Activated CD4-positive, alpha-beta T cell treated with anti-CD3 and anti-CD28 coated beads, Interleukin-2, amount 10 ng/mL, durations not matched to agents 24 days and 14 days (primary cell): ENCODE data around the gene SNRPE. TPM values are rescaled to one million over a fixed set of nuclear protein-coding genes. Genes with fewer than 3 reads are reported as not detected.

Experiments used
- DNase-seq: peaks from one replicate; pipeline ENCODE4 v3.0.0; 2022
- H3K27ac Mint-ChIP-seq: one replicate; pipeline ENCODE4 v1.8.0; 2022; ENCODE audit warnings: mild to moderate bottlenecking, mixed read lengths
- H3K27me3 Mint-ChIP-seq: one replicate; pipeline ENCODE4 v1.8.0; 2022; ENCODE audit warnings: mixed read lengths
- H3K36me3 Mint-ChIP-seq: one replicate; pipeline ENCODE4 v1.8.0; 2022; ENCODE audit warnings: low read depth, mild to moderate bottlenecking, mixed read lengths
- H3K4me1 Mint-ChIP-seq: one replicate; pipeline ENCODE4 v1.8.0; 2021; ENCODE audit warnings: mixed read lengths
- H3K4me3 Mint-ChIP-seq: one replicate; pipeline ENCODE4 v1.8.0; 2022; ENCODE audit warnings: mild to moderate bottlenecking, moderate library complexity, mixed read lengths
- H3K9me3 Mint-ChIP-seq: one replicate; pipeline ENCODE4 v1.8.0; 2021; ENCODE audit warnings: mixed read lengths
- intact Hi-C: fragments of 100-400 bp; cut with micrococcal nuclease; formaldehyde crosslinking; loops from one replicate; pipeline ENCODE4 v1.15.1; 2023
- total RNA-seq: library from RNA; stranded (reverse); gene quantifications from 2 replicates; pipeline ENCODE4 v1.2.3, GENCODE V29; 2022

The SNRPE gene
- total RNA-seq, 1 donor from 2014 or later = 302 TPM

DNA sequence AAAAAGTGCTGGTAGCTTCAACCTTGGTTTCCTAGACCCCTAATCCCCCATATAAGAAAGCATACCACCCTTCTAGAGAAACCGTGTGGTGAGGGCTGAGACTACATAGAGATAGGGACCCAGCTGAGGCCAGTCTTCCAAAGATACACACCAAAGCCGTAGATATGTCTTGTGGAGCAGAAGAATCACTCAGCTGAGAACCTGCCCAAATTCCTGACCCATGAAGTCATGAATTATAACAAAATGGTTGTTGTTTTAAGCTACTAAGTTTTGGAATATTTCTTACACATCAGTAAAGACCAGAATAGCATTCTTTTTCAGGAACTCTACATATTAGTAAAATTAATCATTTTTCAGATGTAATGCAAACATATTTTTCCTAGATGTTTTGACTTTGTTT, 3.3 kb upstream of the SNRPE start:
- intact Hi-C loops = no loop called here

DNA sequence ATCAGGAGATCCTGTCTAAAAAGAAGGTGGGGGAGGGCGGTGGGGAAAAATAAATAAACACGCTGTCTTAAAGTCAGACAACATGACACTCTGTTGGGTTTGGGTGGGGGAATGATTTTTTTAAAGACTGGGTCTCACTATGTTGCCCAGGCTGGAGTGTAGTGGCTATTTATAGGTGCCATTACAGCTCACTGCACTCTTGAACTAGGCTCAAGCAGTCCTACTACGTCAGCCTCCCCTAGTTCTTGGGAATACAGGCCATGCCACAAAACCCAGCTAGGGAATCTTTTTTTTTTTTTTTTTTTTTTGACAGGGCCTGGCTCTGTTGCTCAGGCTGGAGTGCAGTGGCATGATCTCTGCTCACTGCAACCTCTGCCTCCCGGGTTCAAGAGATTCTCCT, 2.4 kb upstream of the SNRPE start:
- Mint-ChIP-seq H3K4me1 (peaks cover 15% of the 10 kb centered on the region), H3K27ac (no peak overlapping the region), H3K9me3 (no peaks in the 10 kb centered on the region), H3K36me3 (peaks cover 23% of the 10 kb centered on the region), H3K27me3 (no peaks in the 10 kb centered on the region), H3K4me3 (no peak overlapping the region)
- no peak for DNase-seq
- intact Hi-C loops = no loop called here

More for the DNA sequence above, 3.3 kb upstream of the SNRPE start:
- Mint-ChIP-seq H3K36me3 (peaks cover 18% of the 10 kb centered on the region), H3K4me1 (peaks cover 12% of the 10 kb centered on the region), H3K27ac (no peak overlapping the region), H3K9me3 (no peaks in the 10 kb centered on the region), H3K27me3 (no peaks in the 10 kb centered on the region), H3K4me3 (no peak overlapping the region)
- no peak for DNase-seq

DNA sequence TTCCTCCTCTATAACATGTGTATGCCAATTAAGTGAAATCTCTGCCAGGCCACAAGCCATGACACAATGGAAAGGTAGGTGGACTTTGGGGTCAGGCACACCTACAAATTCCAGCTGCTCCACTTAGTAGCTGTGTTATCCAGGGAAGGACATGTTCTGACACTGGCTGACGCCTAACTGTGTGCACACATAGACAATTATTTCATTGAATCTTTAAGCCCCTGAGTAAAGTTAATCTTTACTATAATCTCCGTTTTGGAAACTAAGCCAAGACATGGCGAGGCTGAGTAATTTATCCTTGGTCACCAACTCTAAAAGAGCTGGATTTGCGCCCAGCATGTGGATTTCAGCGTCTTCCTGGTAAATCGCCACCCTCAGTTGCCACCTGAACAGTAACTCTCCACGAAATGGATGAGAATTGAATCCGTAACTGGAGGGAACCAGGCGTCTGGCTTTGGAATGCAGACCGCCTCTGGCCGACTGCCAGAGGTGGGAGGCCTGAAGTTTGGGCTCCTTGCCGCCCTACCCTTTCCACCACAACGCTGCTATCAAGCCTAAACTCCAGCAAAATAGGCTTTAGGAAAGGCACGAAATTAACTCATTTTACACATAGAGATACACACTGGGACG, 888 bp upstream of the SNRPE start:
- Mint-ChIP-seq H3K4me3 (peak overlapping the region; percentile 93), H3K9me3 (no peaks in the 10 kb centered on the region), H3K36me3 (peaks cover 37% of the 10 kb centered on the region), H3K4me1 (peaks cover 15% of the 10 kb centered on the region), H3K27ac (peak overlapping the region; percentile 98), H3K27me3 (no peaks in the 10 kb centered on the region)
- intact Hi-C loops = loop anchor here (1.0 to 5.0 kb wide), 7 partner anchors 65 to 1262 kb away; partner anchors contain the start of genes MDM4, RBBP5, ZBED6 and ZC3H11A
- DNase-seq = peak; percentile 63

DNA sequence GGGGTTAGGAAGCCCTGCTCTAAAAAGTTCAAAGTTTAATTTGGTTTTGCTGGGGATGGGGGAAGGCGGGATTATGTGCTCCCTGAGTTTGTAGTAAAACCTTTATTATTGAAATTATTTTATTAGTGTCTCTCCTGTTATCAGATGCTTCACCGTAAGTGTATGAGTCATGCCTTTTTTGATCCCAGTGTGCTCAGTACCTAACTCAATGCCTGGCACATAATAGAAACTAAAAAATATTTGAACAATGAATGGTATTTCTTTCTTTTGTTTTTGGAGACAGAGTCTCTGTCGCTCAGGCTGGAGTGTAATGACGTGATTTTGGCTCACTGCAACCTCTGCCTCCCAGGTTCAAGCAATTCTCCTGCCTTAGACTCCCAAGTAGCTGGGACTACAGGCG, 6.4 kb downstream of the SNRPE start:
- Mint-ChIP-seq H3K27ac (no peak overlapping the region), H3K4me1 (peaks cover 8% of the 10 kb centered on the region), H3K36me3 (peaks cover 63% of the 10 kb centered on the region), H3K4me3 (no peak overlapping the region), H3K27me3 (no peaks in the 10 kb centered on the region), H3K9me3 (no peaks in the 10 kb centered on the region)
- DNase-seq = no peak
- intact Hi-C loops = no loop called here

DNA sequence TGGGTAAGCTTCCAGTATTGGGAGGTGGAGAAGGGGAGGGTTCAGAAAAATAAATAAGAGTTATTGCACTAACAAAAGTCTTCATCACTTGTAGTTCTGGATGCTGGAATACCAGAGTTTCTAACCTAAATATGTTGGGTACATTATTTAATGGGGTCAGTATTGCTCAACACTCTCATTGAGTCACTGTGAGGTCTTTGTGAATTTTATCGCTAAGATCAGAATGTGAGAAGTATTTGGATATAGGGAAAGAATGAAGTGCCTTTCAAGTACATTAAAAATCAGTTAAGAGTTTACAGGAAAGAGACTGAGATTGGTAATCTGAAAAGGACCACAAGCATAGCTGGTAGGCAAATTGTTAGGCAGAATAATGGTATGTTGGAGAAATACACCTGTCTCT, 8.8 kb downstream of the SNRPE start:
- Mint-ChIP-seq H3K36me3 (peaks cover 52% of the 10 kb centered on the region), H3K27ac (no peak overlapping the region), H3K4me3 (no peak overlapping the region), H3K9me3 (no peaks in the 10 kb centered on the region), H3K27me3 (no peaks in the 10 kb centered on the region), H3K4me1 (peaks cover 5% of the 10 kb centered on the region)
- DNase-seq = no peak
- intact Hi-C loops = no loop called here

DNA sequence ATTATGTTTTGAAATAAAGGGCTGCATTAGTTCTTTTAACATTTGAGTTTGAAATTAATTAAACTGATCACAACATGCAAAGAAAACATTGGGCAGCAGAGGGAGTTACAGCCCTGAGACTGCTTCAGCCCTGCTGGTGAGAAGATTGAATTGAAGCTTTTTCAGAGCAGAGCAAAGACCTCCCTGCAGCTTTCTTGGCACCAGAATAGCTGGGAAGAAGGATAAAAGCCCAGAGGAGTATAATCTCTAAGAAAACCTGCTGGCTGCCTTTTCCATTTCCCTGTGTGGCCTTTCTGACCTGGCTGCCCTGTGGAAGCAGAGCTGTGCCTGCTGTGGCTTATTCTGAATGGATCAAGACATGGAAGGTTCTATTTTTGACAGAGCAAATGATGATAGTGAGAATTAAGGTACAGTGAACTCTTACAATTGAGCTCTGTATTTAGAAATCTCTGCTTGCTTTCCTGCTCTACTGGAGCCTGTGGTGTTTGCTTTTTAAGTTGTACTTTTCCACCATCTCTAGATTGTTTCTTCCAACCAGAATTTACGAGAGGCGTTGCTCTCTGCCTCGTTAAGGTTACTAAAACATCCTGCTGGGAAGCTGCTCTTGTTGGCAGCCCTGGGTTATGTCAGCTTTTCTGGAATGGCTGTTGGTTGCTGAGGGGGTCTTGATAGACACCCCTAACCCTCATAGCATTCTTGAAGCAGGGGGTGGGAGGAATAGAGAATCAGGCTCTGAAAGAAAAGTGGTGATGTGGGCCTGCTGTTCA, 9.9 kb downstream of the SNRPE start:
- DNase-seq = peak; percentile 69
- no peak overlapping the region for H3K4me3 Mint-ChIP-seq
- H3K27ac Mint-ChIP-seq = no peak overlapping the region
- no peaks in the 10 kb centered on the region for H3K9me3 Mint-ChIP-seq
- H3K4me1 Mint-ChIP-seq = peaks cover 2% of the 10 kb centered on the region
- peaks cover 54% of the 10 kb centered on the region for H3K36me3 Mint-ChIP-seq
- intact Hi-C loops = no loop called here
- H3K27me3 Mint-ChIP-seq = no peaks in the 10 kb centered on the region

DNA sequence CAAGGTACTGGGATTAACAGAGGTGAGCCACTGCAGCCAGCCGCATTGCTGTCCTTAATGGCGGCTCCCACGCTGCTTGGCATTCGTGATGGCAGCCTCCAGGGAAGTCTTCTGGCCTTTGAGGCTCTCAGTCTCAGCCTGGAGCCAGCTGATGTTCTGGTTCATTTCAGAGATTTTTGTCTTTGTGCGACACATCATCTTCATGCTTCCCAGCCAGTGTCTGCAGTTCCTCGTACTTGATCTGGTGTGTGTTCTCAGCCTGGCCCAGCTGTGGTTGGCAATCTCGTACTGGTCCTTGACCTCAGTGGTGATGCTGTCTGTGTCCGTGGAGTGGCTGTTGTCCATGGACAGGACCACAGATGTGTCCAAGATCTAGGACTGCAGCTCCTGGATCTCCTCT, 11.7 kb downstream of the SNRPE start:
- no peak overlapping the region for H3K4me3 Mint-ChIP-seq
- intact Hi-C loops = no loop called here
- peaks cover 48% of the 10 kb centered on the region for H3K36me3 Mint-ChIP-seq
- H3K9me3 Mint-ChIP-seq = no peaks in the 10 kb centered on the region
- no peaks in the 10 kb centered on the region for H3K4me1 Mint-ChIP-seq
- no peak for DNase-seq
- no peak overlapping the region for H3K27ac Mint-ChIP-seq
- no peaks in the 10 kb centered on the region for H3K27me3 Mint-ChIP-seq

DNA sequence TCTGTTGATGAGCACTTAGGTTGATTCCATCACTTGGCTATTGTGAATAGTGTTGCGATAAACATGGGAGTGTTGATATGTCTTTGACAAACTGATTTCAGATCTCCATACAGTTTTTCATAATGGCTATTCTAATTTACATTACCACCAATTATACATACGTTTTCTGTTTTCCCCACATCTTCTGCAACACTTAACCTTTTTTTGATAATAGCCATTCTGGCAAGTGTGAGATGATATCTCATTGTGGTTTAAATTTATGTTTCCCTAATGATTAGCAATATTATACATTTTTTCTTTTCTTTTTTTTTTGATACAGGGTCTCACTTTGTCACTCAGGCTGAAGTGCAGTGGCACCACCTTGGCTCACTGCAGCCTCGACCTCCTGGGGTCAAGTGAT, 17.0 kb downstream of the SNRPE start:
- Mint-ChIP-seq H3K27me3 (no peaks in the 10 kb centered on the region), H3K4me3 (no peak overlapping the region), H3K4me1 (no peaks in the 10 kb centered on the region), H3K27ac (no peak overlapping the region), H3K9me3 (no peaks in the 10 kb centered on the region), H3K36me3 (peaks cover 34% of the 10 kb centered on the region)
- no peak for DNase-seq
- intact Hi-C loops = no loop called here

DNA sequence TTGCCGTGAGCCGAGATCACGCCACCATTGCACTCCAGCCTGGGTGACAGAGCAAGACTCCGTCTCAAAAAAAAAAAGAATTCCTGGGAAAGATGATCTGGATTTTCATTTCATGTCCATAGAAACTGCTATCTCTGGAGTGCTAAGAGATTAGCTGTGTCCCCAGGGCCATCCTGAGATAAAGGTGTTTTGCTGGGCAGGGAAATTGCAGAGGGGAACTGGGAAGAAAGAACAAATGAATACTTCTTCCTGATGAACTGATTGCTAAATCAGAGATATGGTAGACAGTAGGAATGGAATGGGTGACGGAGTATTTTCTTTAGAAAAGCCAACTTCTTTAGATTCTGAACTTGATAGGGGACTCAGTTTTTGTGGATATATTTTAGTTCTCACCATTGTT, 19.2 kb downstream of the SNRPE start:
- no peak overlapping the region for H3K27ac Mint-ChIP-seq
- H3K4me3 Mint-ChIP-seq = no peak overlapping the region
- H3K27me3 Mint-ChIP-seq = no peaks in the 10 kb centered on the region
- H3K9me3 Mint-ChIP-seq = no peaks in the 10 kb centered on the region
- H3K4me1 Mint-ChIP-seq = no peaks in the 10 kb centered on the region
- peaks cover 26% of the 10 kb centered on the region for H3K36me3 Mint-ChIP-seq
- no peak for DNase-seq
- intact Hi-C loops = no loop called here

DNA sequence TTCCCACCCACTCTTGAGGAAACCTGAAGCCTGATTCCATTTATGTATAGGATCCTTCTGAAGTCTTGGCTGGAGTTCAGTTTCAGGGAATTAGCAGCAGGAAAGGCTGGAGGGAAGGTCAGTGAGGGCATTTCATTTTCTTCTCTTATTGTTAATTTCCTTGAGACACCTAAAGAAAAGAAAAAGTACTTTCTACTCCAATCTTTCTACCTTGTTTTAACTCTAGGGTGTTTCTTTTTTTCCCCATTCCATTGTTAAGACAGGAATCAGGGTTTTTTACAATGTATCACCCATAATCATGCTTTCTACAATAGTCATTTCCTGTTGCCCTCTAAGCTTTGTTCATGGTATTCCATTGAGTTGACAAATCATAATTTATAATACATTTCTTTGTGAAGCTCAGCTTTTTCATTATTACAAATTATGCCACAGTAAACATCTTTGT, 27.4 kb downstream of the SNRPE start:
- Mint-ChIP-seq H3K27ac (no peak overlapping the region), H3K27me3 (no peaks in the 10 kb centered on the region), H3K4me3 (no peak overlapping the region), H3K9me3 (peaks cover 9% of the 10 kb centered on the region), H3K36me3 (peaks cover 6% of the 10 kb centered on the region), H3K4me1 (no peaks in the 10 kb centered on the region)
- intact Hi-C loops = no loop called here
- DNase-seq = no peak

DNA sequence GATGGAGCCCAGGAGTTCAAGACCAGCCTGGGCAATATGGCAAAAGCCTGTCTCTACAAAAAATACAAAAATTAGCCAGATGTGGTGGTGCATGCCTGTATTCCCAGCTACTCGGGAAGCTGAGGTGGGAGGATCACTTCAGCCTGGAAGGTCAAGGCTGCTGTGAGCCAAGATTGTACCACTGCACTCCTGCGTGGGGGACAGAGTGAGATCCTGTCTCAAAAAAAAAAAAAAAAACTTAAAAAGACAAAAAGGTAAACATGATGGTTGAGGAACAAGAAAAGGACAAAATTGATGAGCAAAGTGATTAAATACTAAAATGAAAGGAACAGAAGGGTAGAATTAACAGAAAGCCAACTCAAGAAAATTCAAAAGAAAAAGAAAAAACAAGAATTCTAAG, 30.6 kb downstream of the SNRPE start:
- intact Hi-C loops = no loop called here
- Mint-ChIP-seq H3K4me1 (no peaks in the 10 kb centered on the region), H3K27ac (no peak overlapping the region), H3K4me3 (no peak overlapping the region), H3K27me3 (no peaks in the 10 kb centered on the region), H3K9me3 (peaks cover 9% of the 10 kb centered on the region), H3K36me3 (peaks cover 6% of the 10 kb centered on the region)
- DNase-seq = no peak

DNA sequence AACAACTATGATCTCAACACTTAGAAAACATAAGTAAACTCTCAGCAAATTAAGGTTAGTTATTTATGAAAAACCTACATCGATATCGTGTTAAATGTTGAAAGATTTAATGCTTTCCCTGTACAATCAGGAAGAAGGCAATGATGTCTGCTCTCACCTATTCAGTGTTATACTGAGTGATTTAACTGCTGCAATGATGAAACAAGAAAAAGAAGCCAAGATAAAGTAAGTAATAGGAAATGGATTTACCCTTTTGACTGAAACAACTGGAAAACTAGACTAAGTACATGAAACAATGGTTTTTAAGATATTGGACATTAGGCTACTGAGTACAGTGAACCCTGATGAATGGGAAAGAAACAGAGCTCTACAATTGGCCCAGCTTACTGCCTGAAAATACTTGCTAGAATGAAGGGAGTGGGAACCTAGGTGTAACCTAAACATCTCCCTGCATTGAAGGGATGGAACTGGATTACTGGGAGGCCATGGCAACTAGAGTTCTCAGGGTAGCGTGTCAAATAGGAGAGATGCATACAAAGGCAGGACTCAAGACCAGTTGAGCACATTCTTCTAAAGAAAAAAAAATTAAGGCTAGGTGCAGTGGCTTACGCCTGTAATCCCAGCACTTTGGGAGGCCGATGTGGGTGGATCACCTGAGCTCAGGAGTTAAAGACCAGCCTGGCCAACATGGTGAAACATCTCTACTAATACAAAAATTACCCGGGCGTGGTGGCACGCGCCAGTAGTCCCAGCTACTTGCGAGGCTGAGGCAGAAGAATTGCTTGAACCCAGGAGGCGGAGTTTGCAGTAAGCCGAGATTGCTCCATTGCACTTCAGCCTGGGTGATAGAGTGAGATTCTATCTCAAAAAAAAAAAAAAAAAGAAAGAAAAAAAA, 37.3 kb downstream of the SNRPE start:
- peaks cover 4% of the 10 kb centered on the region for H3K27me3 Mint-ChIP-seq
- no peak overlapping the region for H3K4me3 Mint-ChIP-seq
- no peaks in the 10 kb centered on the region for H3K4me1 Mint-ChIP-seq
- H3K27ac Mint-ChIP-seq = no peak overlapping the region
- intact Hi-C loops = no loop called here
- H3K36me3 Mint-ChIP-seq = no peaks in the 10 kb centered on the region
- DNase-seq = no peak
- H3K9me3 Mint-ChIP-seq = no peaks in the 10 kb centered on the region

DNA sequence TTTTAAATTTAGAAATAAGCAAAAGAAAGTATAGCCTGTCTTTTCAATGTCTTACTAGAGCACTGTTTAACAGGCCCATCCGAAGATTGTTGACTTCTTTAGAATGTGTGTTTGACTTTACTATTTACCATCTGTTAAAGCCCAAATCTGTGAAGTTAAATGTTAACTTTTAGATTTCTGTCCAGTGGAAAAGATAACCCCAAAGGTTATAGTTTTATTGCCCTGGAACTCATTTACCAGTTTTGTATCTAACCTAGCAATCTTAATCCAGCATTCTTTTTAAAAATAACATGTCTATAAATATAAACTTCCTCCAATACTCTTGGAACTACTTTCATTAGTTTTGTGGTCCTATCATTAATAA, 37.9 kb downstream of the SNRPE start:
- H3K27ac Mint-ChIP-seq = no peak overlapping the region
- intact Hi-C loops = no loop called here
- H3K4me1 Mint-ChIP-seq = no peaks in the 10 kb centered on the region
- H3K4me3 Mint-ChIP-seq = no peak overlapping the region
- no peaks in the 10 kb centered on the region for H3K36me3 Mint-ChIP-seq
- DNase-seq = no peak
- H3K27me3 Mint-ChIP-seq = peaks cover 4% of the 10 kb centered on the region
- no peaks in the 10 kb centered on the region for H3K9me3 Mint-ChIP-seq
